Measurements from ENCODE around the gene MMP14. TPM values are rescaled to one million over a fixed set of nuclear protein-coding genes. Genes with fewer than 3 reads are reported as not detected.

Gene MMP14
- total and polyA plus RNA-seq, 2 of the 8 experiments (the other 6 are each of a cell fraction or from before 2014, with no cell fraction given), result 58.2 to 86.8 TPM

DNA sequence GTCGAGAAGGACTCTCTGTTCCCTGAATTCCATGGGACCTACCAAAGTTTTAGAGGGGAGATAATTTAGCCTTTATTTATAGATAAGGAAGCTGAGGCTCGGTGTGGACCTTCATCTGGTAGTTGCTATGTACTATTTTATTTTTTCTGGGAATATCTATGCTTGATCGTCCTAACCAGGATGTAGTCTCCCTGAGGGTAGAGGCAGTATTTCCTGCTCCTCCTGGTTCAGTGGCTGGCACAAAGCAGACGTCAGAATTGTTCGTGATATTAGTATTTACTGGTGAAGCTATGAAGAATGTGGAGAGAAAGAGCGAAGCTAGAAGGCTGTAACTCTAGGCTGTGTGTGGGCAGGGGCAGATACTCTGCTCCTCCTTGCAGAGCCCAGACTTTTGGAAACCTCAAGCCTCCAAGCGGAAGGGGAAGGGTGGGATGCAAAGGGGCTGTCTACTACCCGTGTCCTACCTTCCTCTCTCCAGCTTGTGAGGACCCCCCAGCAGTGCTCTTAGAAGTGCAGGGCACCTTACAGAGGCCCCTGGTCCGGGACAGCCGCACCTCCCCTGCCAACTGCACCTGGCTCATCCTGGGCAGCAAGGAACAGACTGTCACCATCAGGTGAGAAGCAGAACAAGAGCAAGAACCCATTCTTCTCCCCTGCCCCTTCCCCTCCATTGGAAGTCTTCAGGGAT lies 36.6 kb downstream of the MMP14 start:
- no peaks in the 10 kb centered on the region for H4K20me1 ChIP-seq (replicated peaks in 1 of 2; ENCODE audit: control insufficient read depth in 1 of 2, insufficient read depth in 2 of 2, low read length in 2 of 2)
- no peak overlapping the region for H2BK120ac ChIP-seq (replicated peaks; ENCODE audit: low read depth, low read length)
- ChIA-PET CTCF (ENCODE audit: partially characterized antibody) (interaction anchor here (0.7 to 56.0 kb wide), 18 partner anchors 7 to 315 kb away, joined by 3 to 1562 read pairs (median 4); partner anchors contain the start of genes MMP14, MRPL52, OXA1L and REM2), POLR2A (ENCODE audit: partially characterized antibody) (interaction anchor here (0.9 to 6.6 kb wide), 5 partner anchors 11 to 134 kb away, joined by 3 to 54 read pairs (median 8); partner anchors contain the start of genes RBM23 and REM2)
- no peaks in the 10 kb centered on the region for H3K9me3 ChIP-seq (ENCODE audit: insufficient read depth in 2 of 2, low read depth in 1 of 2, low read length in 1 of 2)
- no peak overlapping the region for H2BK20ac ChIP-seq (ENCODE audit: low read length)
- no peak overlapping the region for H4K5ac ChIP-seq (ENCODE audit: insufficient read length, low read depth, low read length)
- peaks cover 5% of the 10 kb centered on the region for H3K23me2 ChIP-seq (ENCODE audit: low read depth, low read length)
- no peak overlapping the region for H2AK5ac ChIP-seq (ENCODE audit: low read depth, low read length)
- H3K27ac ChIP-seq (ENCODE audit: low read depth, low read length), result no peak overlapping the region
- no peaks in the 10 kb centered on the region for H3K27me3 ChIP-seq (replicated peaks in 1 of 4; ENCODE audit: control insufficient read depth in 3 of 4, extremely low read depth in 1 of 4, insufficient read depth in 3 of 4, low read length in 3 of 4)
- 0 out of 2 replicates have a peak overlapping the region, but pooled peaks have one; percentile 2 for H2AFZ ChIP-seq (ENCODE audit: low read length)
- 58% methylated on average over 10 of the region's 10 CpGs; no CpG with 5 or more reads in 1 of the 2 experiments for WGBS, 2 experiments (ENCODE audit: extremely low coverage in 1 of 2, insufficient coverage in 1 of 2, insufficient read length in 1 of 2, insufficient replicate concordance in 2 of 2, low coverage in 1 of 2, low lambda C conversion rate in 2 of 2, missing lambda C conversion rate in 1 of 2)
- H3K36me3 ChIP-seq (ENCODE audit: control insufficient read depth in 2 of 4, insufficient read depth in 4 of 4, low read length in 3 of 4), result no peaks in the 10 kb centered on the region; a peak in 1 of 8 replicates
- TF ChIP-seq BACH1 (IDR thresholded peaks at IDR 0.05; ENCODE audit: low read length) (no peak), KDM1A (IDR thresholded peaks at IDR 0.05; ENCODE audit: borderline replicate concordance, low read length) (no peak)
- H3K4me3 ChIP-seq (ENCODE audit: extremely low read depth in 1 of 4, insufficient read depth in 2 of 4, low read depth in 3 of 4, low read length in 4 of 4), result peak overlapping the region in 3 of 4 experiments; percentile 76 to 86 (median 85); a peak in 4 of 8 replicates
- peak in 1 of 2 experiments; percentile 48 for DNase-seq (ENCODE audit: low read depth in 1 of 2, low spot score in 2 of 2)
- no peak overlapping the region for H2BK15ac ChIP-seq (ENCODE audit: low read length)
- peak overlapping the region; percentile 32; the same call in 1 of the 2 replicates for H2BK12ac ChIP-seq (ENCODE audit: low read depth, low read length)
- no peak overlapping the region for H3K14ac ChIP-seq (ENCODE audit: insufficient read length)
- no peak overlapping the region for H3K23ac ChIP-seq (ENCODE audit: insufficient read length)
- peak overlapping the region; percentile 51 to 87; a peak in 3 of 4 replicates for H3K4me2 ChIP-seq (ENCODE audit: insufficient read depth in 1 of 2, low read depth in 2 of 2, low read length in 2 of 2)
- H3K18ac ChIP-seq (ENCODE audit: extremely low read depth, low read length), result no peak overlapping the region
- H3K56ac ChIP-seq (replicated peaks; ENCODE audit: insufficient read length, low read depth, low read length), result no peak overlapping the region
- peak overlapping the region in 2 of 4 experiments; percentile 0 to 32; a peak in 1 of 7 replicates for H3K9ac ChIP-seq (replicated peaks in 1 of 4; ENCODE audit: extremely low read depth in 1 of 4, low read depth in 3 of 4, low read length in 3 of 4)
- H4K91ac ChIP-seq (replicated peaks; ENCODE audit: insufficient read length, low read length), result no peak overlapping the region
- H3K79me1 ChIP-seq (ENCODE audit: low read depth, low read length), result no peaks in the 10 kb centered on the region
- peaks cover 0 to 9% (median 3%) of the 10 kb centered on the region in 4 experiments; a peak in 4 of 7 replicates for H3K4me1 ChIP-seq (replicated peaks in 1 of 4; ENCODE audit: control insufficient read depth in 3 of 4, insufficient read depth in 4 of 4, low read length in 3 of 4)
- H3K4ac ChIP-seq (replicated peaks; ENCODE audit: insufficient read length, low read depth, low read length), result peak overlapping the region; percentile 24
- H3K79me2 ChIP-seq (ENCODE audit: control insufficient read depth in 1 of 2, insufficient read depth in 2 of 2, low read length in 2 of 2), result no peaks in the 10 kb centered on the region
- no peak for FAIRE-seq
- no peak overlapping the region for H4K8ac ChIP-seq (ENCODE audit: extremely low read depth, insufficient read depth, low read length)
- H2BK5ac ChIP-seq (ENCODE audit: low read depth, low read length), result no peak overlapping the region

Measured in H1 (cell line).